Measurements from ENCODE around the gene CTRL.
A peak's percentile ranks its signal among the peaks of the same experiment; 100 is the strongest.

Gene CTRL

DNA sequence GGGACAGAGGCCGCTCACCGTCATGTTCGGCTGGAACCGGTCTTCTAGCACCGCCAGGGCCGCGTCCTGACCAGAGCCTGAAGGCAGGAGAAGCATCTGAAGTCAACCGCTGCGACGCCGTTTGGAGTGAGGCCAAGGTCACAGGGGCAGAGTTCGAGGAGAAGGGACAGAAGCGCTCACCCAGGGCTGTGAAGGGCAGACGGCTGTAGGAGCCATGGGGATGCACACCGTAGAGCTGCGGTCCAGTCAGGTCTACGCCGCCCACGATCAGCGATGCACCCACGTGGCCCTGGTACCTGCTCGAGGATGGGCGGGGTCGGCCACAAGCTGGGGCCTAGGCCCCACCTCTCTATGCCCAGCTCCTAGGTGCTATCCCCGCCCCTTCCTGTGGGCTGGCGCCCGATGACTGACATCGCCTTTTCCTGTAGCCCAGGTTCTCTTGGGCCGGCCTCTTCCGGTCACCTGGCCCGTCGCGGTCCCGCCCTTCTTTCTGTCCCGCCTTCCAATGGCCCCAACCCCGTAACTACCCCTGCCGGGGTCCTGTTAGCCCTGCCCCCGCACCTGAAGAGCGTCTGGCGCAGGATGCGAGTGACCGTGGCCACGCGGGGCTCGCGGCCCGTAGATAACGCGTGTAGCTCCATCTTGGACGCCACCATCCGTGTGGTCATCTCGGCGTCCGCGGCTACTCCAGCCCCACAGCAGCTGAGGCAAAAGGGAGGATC is 3.9 kb upstream of the CTRL start:
- H3K4me1 ChIP-seq (ENCODE audit: control insufficient read depth, insufficient read depth, low read length), result peaks cover 8% of the 10 kb centered on the region
- peak overlapping the region; percentile 97 for H3K9ac ChIP-seq (ENCODE audit: low read depth, low read length)
- H3K4me3 ChIP-seq (ENCODE audit: low read depth, low read length), result peak overlapping the region; percentile 99
- H3K27me3 ChIP-seq (ENCODE audit: control insufficient read depth, insufficient read depth, low read length), result no peaks in the 10 kb centered on the region
- peaks cover 11% of the 10 kb centered on the region for H3K36me3 ChIP-seq (ENCODE audit: control insufficient read depth, insufficient read depth, low read length)
- no peaks in the 10 kb centered on the region for H3K9me3 ChIP-seq (ENCODE audit: control insufficient read depth, insufficient read depth, low read length)

DNA sequence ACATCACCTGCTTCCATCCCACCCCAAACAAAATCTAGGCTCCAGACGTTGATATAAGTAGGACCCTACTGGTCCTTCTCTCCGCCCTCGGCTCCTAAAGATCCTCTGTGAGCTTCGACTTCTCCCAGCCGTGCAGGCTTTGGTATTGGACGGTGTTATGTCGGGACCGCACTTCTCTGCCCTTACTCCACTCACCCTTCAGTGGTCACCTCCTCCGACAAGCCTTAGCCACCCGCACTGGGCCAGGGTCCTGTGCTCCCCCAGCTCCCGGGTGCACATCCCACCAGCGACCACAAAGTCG is 3.4 kb upstream of the CTRL start:
- Histone ChIP-seq H3K9ac (ENCODE audit: low read depth, low read length) (peak overlapping the region; percentile 89), H3K36me3 (ENCODE audit: control insufficient read depth, insufficient read depth, low read length) (peaks cover 16% of the 10 kb centered on the region), H3K9me3 (ENCODE audit: control insufficient read depth, insufficient read depth, low read length) (no peaks in the 10 kb centered on the region), H3K4me3 (ENCODE audit: low read depth, low read length) (peak overlapping the region; percentile 99), H3K27me3 (ENCODE audit: control insufficient read depth, insufficient read depth, low read length) (no peaks in the 10 kb centered on the region), H3K4me1 (ENCODE audit: control insufficient read depth, insufficient read depth, low read length) (peaks cover 8% of the 10 kb centered on the region)

DNA sequence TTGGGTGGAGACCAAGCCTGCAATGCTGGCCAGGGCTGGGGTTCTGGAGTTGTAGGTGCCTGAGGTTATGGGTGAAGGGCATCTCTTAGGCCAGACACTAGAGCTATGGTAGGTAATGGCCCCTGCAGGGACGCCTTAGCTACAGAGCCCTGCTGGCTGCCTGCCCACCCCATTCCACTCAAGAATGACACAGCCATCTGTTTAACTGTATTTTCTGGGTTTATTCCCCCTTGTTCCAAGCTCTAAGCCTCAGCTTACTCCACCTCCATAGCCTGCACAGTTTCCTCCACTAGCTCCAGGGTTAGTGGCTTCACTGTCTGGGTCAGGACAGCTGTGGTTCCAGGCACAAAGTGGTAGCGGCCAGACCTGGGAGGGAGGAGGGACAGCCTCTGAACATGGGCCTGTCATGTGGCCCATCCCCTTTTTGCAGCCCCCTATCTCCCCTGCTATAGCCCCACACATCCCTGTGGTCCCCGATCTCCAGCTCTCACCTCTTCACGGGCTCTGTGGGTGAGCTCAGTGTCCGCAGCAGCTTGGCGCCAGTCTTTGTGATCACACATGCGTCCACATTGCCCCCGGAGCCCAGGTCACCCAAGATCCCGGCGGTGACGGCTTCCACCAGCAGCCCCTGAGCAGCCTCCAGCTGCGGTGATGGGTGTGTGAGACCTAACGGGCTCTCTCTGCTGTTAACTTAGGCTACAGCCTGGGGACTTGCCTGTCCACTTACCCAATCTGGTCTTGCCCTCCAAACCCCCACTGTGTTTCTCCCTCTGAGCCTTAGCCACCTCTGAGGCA is 2.8 kb upstream of the CTRL start:
- Histone ChIP-seq H3K4me1 (ENCODE audit: control insufficient read depth, insufficient read depth, low read length) (peaks cover 8% of the 10 kb centered on the region), H3K4me3 (ENCODE audit: low read depth, low read length) (peak overlapping the region; percentile 99), H3K9me3 (ENCODE audit: control insufficient read depth, insufficient read depth, low read length) (no peaks in the 10 kb centered on the region), H3K36me3 (ENCODE audit: control insufficient read depth, insufficient read depth, low read length) (peaks cover 18% of the 10 kb centered on the region), H3K27me3 (ENCODE audit: control insufficient read depth, insufficient read depth, low read length) (no peaks in the 10 kb centered on the region), H3K9ac (ENCODE audit: low read depth, low read length) (no peak overlapping the region)

DNA sequence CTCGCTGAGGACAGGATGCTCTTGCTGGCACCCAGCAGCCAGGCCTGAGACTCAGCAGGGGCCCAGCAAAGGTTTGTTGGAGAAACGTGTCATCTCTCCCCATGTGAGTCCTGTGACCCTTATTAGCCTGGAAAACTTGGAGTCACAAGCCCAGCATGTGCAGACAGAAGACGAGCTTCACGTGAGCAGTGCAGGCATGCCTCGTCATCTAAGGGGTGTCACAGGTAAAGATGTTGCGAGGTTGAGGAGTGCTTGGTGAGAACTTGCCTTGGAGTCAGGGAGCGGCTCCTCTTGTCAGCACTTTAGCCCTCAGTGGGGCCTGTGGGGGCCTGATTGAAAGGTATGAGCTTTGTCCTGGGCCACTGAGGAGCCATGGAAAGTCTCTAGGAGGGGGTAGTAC is 2.1 kb upstream of the CTRL start:
- Histone ChIP-seq H3K27me3 (ENCODE audit: control insufficient read depth, insufficient read depth, low read length) (no peaks in the 10 kb centered on the region), H3K4me1 (ENCODE audit: control insufficient read depth, insufficient read depth, low read length) (peaks cover 8% of the 10 kb centered on the region), H3K9me3 (ENCODE audit: control insufficient read depth, insufficient read depth, low read length) (no peaks in the 10 kb centered on the region), H3K36me3 (ENCODE audit: control insufficient read depth, insufficient read depth, low read length) (peaks cover 21% of the 10 kb centered on the region), H3K4me3 (ENCODE audit: low read depth, low read length) (no peak overlapping the region), H3K9ac (ENCODE audit: low read depth, low read length) (peak overlapping the region; percentile 26)

DNA sequence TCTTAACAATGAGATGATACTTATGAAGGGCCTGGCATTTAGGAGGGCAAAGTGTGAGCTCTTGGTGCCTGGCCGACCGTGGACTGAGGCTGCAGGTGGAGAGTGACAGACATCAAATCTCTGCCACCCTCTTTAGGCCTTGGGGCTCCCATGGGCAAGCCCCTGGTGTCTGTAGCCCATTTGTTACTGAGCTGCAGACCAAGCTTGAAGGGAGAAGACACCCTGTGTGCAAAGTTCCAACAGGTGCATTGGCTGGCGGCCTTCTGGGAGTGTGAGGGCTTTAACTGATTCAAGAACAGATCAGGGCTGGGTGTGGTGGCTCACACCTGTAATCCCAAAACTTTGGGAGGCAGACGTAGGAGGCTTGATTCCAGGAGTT is 789 bp upstream of the CTRL start:
- H3K36me3 ChIP-seq (ENCODE audit: control insufficient read depth, insufficient read depth, low read length), result peaks cover 22% of the 10 kb centered on the region
- H3K27me3 ChIP-seq (ENCODE audit: control insufficient read depth, insufficient read depth, low read length), result no peaks in the 10 kb centered on the region
- H3K9ac ChIP-seq (ENCODE audit: low read depth, low read length), result no peak overlapping the region
- peaks cover 8% of the 10 kb centered on the region for H3K4me1 ChIP-seq (ENCODE audit: control insufficient read depth, insufficient read depth, low read length)
- H3K4me3 ChIP-seq (ENCODE audit: low read depth, low read length), result no peak overlapping the region
- H3K9me3 ChIP-seq (ENCODE audit: control insufficient read depth, insufficient read depth, low read length), result no peaks in the 10 kb centered on the region

DNA sequence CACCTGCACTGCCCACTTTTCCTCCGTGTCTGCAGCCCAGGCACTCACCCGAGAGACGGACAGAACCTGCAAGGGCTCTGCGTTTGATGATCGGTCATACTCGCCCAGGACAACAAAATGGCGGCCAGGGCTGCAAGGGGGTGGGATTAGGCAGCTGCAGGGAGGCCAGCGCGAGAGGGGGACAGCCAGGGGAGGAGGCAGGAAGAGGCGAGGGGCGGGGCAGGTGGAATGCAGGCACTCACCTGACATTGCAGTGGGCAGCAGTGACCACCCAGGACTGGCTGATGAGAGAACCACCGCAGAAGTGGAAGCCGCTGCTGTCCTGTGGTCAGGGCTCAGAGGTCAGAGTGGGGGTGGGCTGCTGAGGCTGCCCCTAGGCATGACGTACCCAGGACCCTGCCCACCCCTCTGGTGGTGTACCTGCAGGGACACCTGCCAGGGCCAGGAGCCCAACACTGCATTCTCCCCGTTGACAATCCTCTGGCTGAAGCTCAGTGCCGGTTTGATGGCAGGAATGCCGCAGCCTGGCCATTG is 917 bp downstream of the CTRL start:
- peaks cover 21% of the 10 kb centered on the region for H3K36me3 ChIP-seq (ENCODE audit: control insufficient read depth, insufficient read depth, low read length)
- H3K9ac ChIP-seq (ENCODE audit: low read depth, low read length), result no peak overlapping the region
- H3K9me3 ChIP-seq (ENCODE audit: control insufficient read depth, insufficient read depth, low read length), result no peaks in the 10 kb centered on the region
- H3K27me3 ChIP-seq (ENCODE audit: control insufficient read depth, insufficient read depth, low read length), result no peaks in the 10 kb centered on the region
- H3K4me1 ChIP-seq (ENCODE audit: control insufficient read depth, insufficient read depth, low read length), result peaks cover 4% of the 10 kb centered on the region
- H3K4me3 ChIP-seq (ENCODE audit: low read depth, low read length), result no peak overlapping the region

DNA sequence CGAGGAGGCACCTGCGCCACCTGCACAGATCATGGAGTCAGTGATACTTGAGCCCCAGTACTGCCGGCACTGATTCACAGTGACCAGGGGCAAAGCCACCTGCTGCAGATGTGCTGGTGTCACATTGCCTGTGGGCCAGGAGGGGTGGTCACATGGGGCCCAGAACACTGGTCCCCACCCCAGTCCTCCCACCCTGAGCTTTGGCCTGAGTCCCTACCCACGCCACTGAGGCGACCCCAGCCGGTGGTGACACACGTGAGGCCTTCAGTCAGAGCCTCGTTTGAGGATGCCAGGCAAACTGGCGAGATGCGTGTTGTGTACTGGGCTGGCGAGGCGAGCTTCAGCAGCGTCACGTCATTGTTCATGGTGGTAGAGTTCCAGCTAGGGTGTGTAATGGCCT is 1.5 kb downstream of the CTRL start:
- no peaks in the 10 kb centered on the region for H3K27me3 ChIP-seq (ENCODE audit: control insufficient read depth, insufficient read depth, low read length)
- H3K4me1 ChIP-seq (ENCODE audit: control insufficient read depth, insufficient read depth, low read length), result peaks cover 4% of the 10 kb centered on the region
- no peaks in the 10 kb centered on the region for H3K9me3 ChIP-seq (ENCODE audit: control insufficient read depth, insufficient read depth, low read length)
- H3K36me3 ChIP-seq (ENCODE audit: control insufficient read depth, insufficient read depth, low read length), result peaks cover 21% of the 10 kb centered on the region
- H3K4me3 ChIP-seq (ENCODE audit: low read depth, low read length), result no peak overlapping the region
- H3K9ac ChIP-seq (ENCODE audit: low read depth, low read length), result no peak overlapping the region

DNA sequence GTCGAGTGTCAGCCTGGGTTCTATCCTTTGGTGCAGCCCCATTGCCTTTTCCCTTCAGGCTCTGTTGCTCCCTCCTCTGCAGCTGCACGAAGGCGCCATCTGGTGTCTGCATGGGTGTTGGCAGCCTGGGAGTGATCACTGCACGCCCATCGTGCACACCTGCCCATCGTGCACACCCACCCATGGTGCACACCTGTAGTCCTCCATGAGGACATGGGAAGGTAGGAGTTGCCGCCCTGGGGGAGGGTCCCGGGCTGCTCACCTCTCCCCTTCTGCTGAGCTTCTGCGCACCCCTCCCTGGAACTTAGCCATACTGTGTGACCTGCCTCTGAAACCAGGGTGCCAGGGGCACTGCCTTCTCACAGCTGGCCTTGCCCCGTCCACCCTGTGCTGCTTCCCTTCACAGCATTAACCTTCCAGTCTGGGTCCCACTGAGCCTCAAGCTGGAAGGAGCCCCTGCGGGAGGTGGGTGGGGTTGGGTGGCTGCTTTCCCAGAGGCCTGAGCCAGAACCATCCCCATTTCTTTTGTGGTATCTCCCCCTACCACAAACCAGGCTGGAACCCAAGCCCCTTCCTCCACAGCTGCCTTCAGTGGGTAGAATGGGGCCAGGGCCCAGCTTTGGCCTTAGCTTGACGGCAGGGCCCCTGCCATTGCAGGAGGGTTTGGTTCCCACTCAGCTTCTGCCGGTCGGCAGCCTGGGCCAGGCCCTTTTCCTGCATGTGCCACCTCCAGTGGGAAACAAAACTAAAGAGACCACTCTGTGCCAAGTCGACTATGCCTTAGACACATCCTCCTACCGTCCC is 2.9 kb downstream of the CTRL start:
- H3K9me3 ChIP-seq (ENCODE audit: control insufficient read depth, insufficient read depth, low read length), result no peaks in the 10 kb centered on the region
- H3K36me3 ChIP-seq (ENCODE audit: control insufficient read depth, insufficient read depth, low read length), result peaks cover 24% of the 10 kb centered on the region
- H3K4me3 ChIP-seq (ENCODE audit: low read depth, low read length), result no peak overlapping the region
- no peaks in the 10 kb centered on the region for H3K27me3 ChIP-seq (ENCODE audit: control insufficient read depth, insufficient read depth, low read length)
- no peak overlapping the region for H3K9ac ChIP-seq (ENCODE audit: low read depth, low read length)
- no peaks in the 10 kb centered on the region for H3K4me1 ChIP-seq (ENCODE audit: control insufficient read depth, insufficient read depth, low read length)

DNA sequence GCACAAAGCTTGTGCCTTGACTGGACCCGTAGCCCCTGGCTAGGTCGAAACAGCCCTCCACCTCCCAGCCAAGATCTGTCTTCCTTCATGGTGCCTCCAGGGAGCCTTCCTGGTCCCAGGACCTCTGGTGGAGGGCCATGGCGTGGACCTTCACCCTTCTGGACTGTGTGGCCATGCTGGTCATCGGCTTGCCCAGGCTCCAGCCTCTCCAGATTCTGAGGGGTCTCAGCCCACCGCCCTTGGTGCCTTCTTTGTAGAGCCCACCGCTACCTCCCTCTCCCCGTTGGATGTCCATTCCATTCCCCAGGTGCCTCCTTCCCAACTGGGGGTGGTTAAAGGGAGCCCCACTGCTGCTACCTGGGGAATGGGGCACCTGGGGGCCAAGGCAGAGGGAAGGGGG is 3.5 kb downstream of the CTRL start:
- H3K9ac ChIP-seq (ENCODE audit: low read depth, low read length), result no peak overlapping the region
- H3K4me1 ChIP-seq (ENCODE audit: control insufficient read depth, insufficient read depth, low read length), result no peaks in the 10 kb centered on the region
- no peaks in the 10 kb centered on the region for H3K27me3 ChIP-seq (ENCODE audit: control insufficient read depth, insufficient read depth, low read length)
- H3K4me3 ChIP-seq (ENCODE audit: low read depth, low read length), result no peak overlapping the region
- no peaks in the 10 kb centered on the region for H3K9me3 ChIP-seq (ENCODE audit: control insufficient read depth, insufficient read depth, low read length)
- peaks cover 24% of the 10 kb centered on the region for H3K36me3 ChIP-seq (ENCODE audit: control insufficient read depth, insufficient read depth, low read length)

DNA sequence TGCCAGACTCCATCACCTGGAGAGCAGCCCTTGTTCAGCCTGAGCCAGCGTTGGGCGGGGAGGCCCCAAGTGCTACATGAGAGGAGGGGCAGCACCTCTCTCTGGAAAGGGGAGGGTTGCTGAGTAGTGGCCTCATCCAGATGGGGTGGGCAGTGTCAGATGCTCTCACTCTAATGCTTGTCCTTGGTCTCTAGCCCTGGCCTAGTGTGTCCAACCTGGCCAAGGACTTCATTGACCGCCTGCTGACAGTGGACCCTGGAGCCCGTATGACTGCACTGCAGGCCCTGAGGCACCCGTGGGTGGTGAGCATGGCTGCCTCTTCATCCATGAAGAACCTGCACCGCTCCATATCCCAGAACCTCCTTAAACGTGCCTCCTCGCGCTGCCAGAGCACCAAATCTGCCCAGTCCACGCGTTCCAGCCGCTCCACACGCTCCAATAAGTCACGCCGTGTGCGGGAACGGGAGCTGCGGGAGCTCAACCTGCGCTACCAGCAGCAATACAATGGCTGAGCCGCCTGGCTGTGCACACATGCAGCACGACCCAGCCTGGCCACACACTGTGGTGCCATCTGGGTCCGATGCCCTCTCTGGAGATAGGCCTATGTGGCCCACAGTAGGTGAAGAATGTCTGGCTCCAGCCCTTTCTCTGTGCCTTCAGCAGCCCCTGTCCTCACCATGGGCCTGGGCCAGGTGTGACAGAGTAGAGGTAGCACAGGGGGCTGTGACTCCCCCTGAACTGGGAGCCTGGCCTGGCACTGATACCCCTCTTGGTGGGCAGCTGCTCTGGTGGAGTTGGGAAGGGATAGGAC is 4.3 kb downstream of the CTRL start:
- no peak overlapping the region for H3K4me3 ChIP-seq (ENCODE audit: low read depth, low read length)
- H3K9ac ChIP-seq (ENCODE audit: low read depth, low read length), result no peak overlapping the region
- H3K36me3 ChIP-seq (ENCODE audit: control insufficient read depth, insufficient read depth, low read length), result peaks cover 22% of the 10 kb centered on the region
- no peaks in the 10 kb centered on the region for H3K9me3 ChIP-seq (ENCODE audit: control insufficient read depth, insufficient read depth, low read length)
- H3K4me1 ChIP-seq (ENCODE audit: control insufficient read depth, insufficient read depth, low read length), result no peaks in the 10 kb centered on the region
- H3K27me3 ChIP-seq (ENCODE audit: control insufficient read depth, insufficient read depth, low read length), result no peaks in the 10 kb centered on the region

DNA sequence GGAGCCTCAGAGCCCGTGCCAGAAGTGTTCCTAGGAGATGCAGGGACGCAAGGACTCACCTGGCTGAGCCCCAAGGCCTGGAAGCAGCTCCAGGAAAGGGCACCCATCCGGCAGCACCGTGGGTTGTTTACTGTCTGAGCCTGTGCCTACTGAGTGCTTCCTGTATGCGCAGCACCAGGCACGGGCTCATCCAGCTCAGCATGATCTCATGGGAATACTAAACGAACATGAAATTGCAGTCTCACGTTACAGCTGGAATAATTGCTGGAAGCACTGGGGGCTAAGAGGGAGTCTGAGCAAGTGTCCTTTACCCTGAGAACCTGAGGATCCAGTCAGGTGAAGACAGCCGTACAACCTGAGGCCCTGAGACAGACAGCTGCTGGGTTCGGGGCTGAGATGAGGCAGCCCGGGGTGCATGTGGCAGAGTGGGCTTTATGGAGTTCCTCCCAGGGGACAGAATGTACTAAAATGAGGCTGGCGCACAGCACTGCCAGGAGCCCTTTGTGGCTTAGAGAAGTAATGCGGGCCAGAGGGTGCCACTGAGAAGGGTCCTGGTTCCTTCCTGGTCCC is 5.4 kb downstream of the CTRL start:
- H3K4me1 ChIP-seq (ENCODE audit: control insufficient read depth, insufficient read depth, low read length), result no peaks in the 10 kb centered on the region
- no peak overlapping the region for H3K9ac ChIP-seq (ENCODE audit: low read depth, low read length)
- peaks cover 21% of the 10 kb centered on the region for H3K36me3 ChIP-seq (ENCODE audit: control insufficient read depth, insufficient read depth, low read length)
- H3K27me3 ChIP-seq (ENCODE audit: control insufficient read depth, insufficient read depth, low read length), result no peaks in the 10 kb centered on the region
- H3K4me3 ChIP-seq (ENCODE audit: low read depth, low read length), result no peak overlapping the region
- no peaks in the 10 kb centered on the region for H3K9me3 ChIP-seq (ENCODE audit: control insufficient read depth, insufficient read depth, low read length)
